HG03520 (cell line): ENCODE measurements around the gene EPB42.
"Not testable (repeated sequence)": the region's sequence is repeated elsewhere in the genome, so short reads cannot be mapped to it uniquely, and the experiment has no call there.

Experiments
- ATAC-seq: cut with Tn5 transposase; IDR thresholded peaks from one replicate; pipeline ENCODE4 v1.9.1; 2021; ENCODE audit warnings: mild to moderate bottlenecking, moderate library complexity; ENCODE audit not compliant: unreplicated experiment

The EPB42 gene

GRCh38 chr15:43189296-43189695, 31.5 kb downstream of the EPB42 start:
- ATAC-seq, result no peak

GRCh38 chr15:43187544-43188155, 33.2 kb downstream of the EPB42 start:
- no peak for ATAC-seq

GRCh38 chr15:43186003-43186353, 34.8 kb downstream of the EPB42 start:
- ATAC-seq, result peak; percentile 10

- ATAC-seq, result peak; percentile 93
Observed at GRCh38 chr15:43185157-43186002, 35.4 kb downstream of the EPB42 start, which contains the start of gene CCNDBP1. TSS of gene CCNDBP1 (plus strand) at chr15:43185403. CDS start at chr15:43185499, 96 bp downstream.

GRCh38 chr15:43184407-43185124, 36.3 kb downstream of the EPB42 start:
- no peak for ATAC-seq

GRCh38 chr15:43183270-43183669, 37.5 kb downstream of the EPB42 start:
- ATAC-seq, result no peak

- not testable (repeated sequence) for ATAC-seq
Observed at GRCh38 chr15:43177147-43177546, 43.7 kb downstream of the EPB42 start.

- ATAC-seq, result not testable (repeated sequence)
Observed at GRCh38 chr15:43175656-43176309, 45.0 kb downstream of the EPB42 start.

- no peak for ATAC-seq
Observed at GRCh38 chr15:43169888-43170287, 50.9 kb downstream of the EPB42 start.

- no peak for ATAC-seq
Observed at GRCh38 chr15:43168192-43169107, 52.4 kb downstream of the EPB42 start.

GRCh38 chr15:43167261-43167660, 53.6 kb downstream of the EPB42 start:
- ATAC-seq, result not testable (repeated sequence)

- no peak for ATAC-seq
Observed at GRCh38 chr15:43165801-43166325, 55.0 kb downstream of the EPB42 start.

- no peak for ATAC-seq
Observed at GRCh38 chr15:43153269-43153668, 67.5 kb downstream of the EPB42 start.

- ATAC-seq, result no peak
Observed at GRCh38 chr15:43151688-43152087, 69.1 kb downstream of the EPB42 start.

- ATAC-seq, result no peak
Observed at GRCh38 chr15:43150191-43150929, 70.5 kb downstream of the EPB42 start.
